H9 (cell line): ENCODE results near the gene TMEM140. TPM values are rescaled to one million over a fixed set of nuclear protein-coding genes. Genes with fewer than 3 reads are reported as not detected.

Source experiments
- DNase-seq: peaks from one replicate; pipeline ENCODE4 v3.0.0-alpha.2; 2017
- H2AFZ ChIP-seq: one replicate; pipeline ENCODE4 v1.6.1; 2013; ENCODE audit warnings: mild to moderate bottlenecking, low read length, control low read depth, moderate library complexity
- H2AK5ac ChIP-seq: 2 replicates; pipeline ENCODE4 v1.6.1; 2013; ENCODE audit warnings: low read length, control low read depth, mixed read lengths; ENCODE audit not compliant: insufficient read length
- H2BK120ac ChIP-seq: one replicate; pipeline ENCODE4 v1.6.1; 2013; ENCODE audit warnings: low read depth, mild to moderate bottlenecking, low read length, control low read depth, inconsistent platforms; ENCODE audit not compliant: poor library complexity, severe bottlenecking
- H2BK12ac ChIP-seq: 2 replicates; pipeline ENCODE4 v1.6.1; 2013; ENCODE audit warnings: low read length, control low read depth, mixed read lengths, low read depth; ENCODE audit not compliant: insufficient read length
- H2BK15ac ChIP-seq: 2 replicates; pipeline ENCODE4 v1.6.1; 2013; ENCODE audit warnings: low read depth, low read length, control low read depth
- H2BK20ac ChIP-seq: one replicate; pipeline ENCODE4 v1.6.1; 2013; ENCODE audit warnings: low read depth, mild to moderate bottlenecking, low read length, control low read depth, inconsistent platforms; ENCODE audit not compliant: poor library complexity, severe bottlenecking
- H2BK5ac ChIP-seq: 2 replicates; pipeline ENCODE4 v1.6.1; 2013; ENCODE audit warnings: low read length, control low read depth, mixed read lengths; ENCODE audit not compliant: insufficient read length
- H3K14ac ChIP-seq: 2 replicates; pipeline ENCODE4 v1.6.1; 2013; ENCODE audit warnings: low read length, control low read depth; ENCODE audit not compliant: insufficient read depth
- H3K18ac ChIP-seq: 2 replicates; pipeline ENCODE4 v1.6.1; 2013; ENCODE audit warnings: low read depth, mild to moderate bottlenecking, mixed read lengths, low read length, control low read depth; ENCODE audit not compliant: insufficient read length
- H3K23ac ChIP-seq: 2 replicates; pipeline ENCODE4 v1.6.1; 2013; ENCODE audit warnings: low read length, control low read depth, mixed read lengths, low read depth; ENCODE audit not compliant: insufficient read length
- H3K23me2 ChIP-seq: 2 replicates; pipeline ENCODE4 v1.6.1; 2013; ENCODE audit warnings: low read depth, mild to moderate bottlenecking, mixed read lengths, low read length, control low read depth; ENCODE audit not compliant: insufficient read length, poor library complexity, severe bottlenecking
- H3K27ac ChIP-seq: 2 replicates; pipeline ENCODE4 v1.5.1; 2013; ENCODE audit warnings: low read length, control low read depth, mixed read lengths, low read depth; ENCODE audit not compliant: insufficient read length
- H3K27me3 ChIP-seq: 2 replicates; pipeline ENCODE4 v1.6.1; 2013; ENCODE audit warnings: low read length, control low read depth, inconsistent platforms; ENCODE audit not compliant: insufficient read depth
- H3K4ac ChIP-seq: 2 replicates; pipeline ENCODE4 v1.6.1; 2013; ENCODE audit warnings: low read depth, mild to moderate bottlenecking, control low read depth, inconsistent platforms, low read length, moderate library complexity
- H3K4me1 ChIP-seq: 2 replicates; pipeline ENCODE4 v1.6.1; 2013; ENCODE audit warnings: low read length, control low read depth, inconsistent platforms; ENCODE audit not compliant: insufficient read depth
- H3K4me2 ChIP-seq: 2 replicates; pipeline ENCODE4 v1.6.1; 2013; ENCODE audit warnings: low read length, control low read depth, mixed read lengths; ENCODE audit not compliant: insufficient read length, insufficient read depth
- H3K56ac ChIP-seq: 2 replicates; pipeline ENCODE4 v1.6.1; 2013; ENCODE audit warnings: low read depth, mild to moderate bottlenecking, mixed read lengths, low read length, control low read depth; ENCODE audit not compliant: insufficient read length
- H3K79me1 ChIP-seq: 2 replicates; pipeline ENCODE4 v1.6.1; 2013; ENCODE audit warnings: low read depth, mild to moderate bottlenecking, moderate library complexity, low read length, control low read depth, inconsistent platforms; ENCODE audit not compliant: insufficient read depth, poor library complexity, severe bottlenecking
- H3K79me2 ChIP-seq: 2 replicates; pipeline ENCODE4 v1.6.1; 2013; ENCODE audit warnings: low read length, control low read depth, inconsistent platforms; ENCODE audit not compliant: insufficient read depth
- H3K9ac ChIP-seq: 2 replicates; pipeline ENCODE4 v1.6.1; 2013; ENCODE audit warnings: low read length, control low read depth, mixed read lengths; ENCODE audit not compliant: insufficient read length; ENCODE audit errors: extremely low read depth
- H3K9me3 ChIP-seq: one replicate; pipeline ENCODE4 v1.6.1; 2013; ENCODE audit warnings: low read depth, low read length, inconsistent platforms; ENCODE audit not compliant: control insufficient read depth
- H3T11ph ChIP-seq: one replicate; pipeline ENCODE4 v1.6.1; 2013; ENCODE audit warnings: mild to moderate bottlenecking, low read length, control low read depth, inconsistent platforms
- H4K20me1 ChIP-seq: one replicate; pipeline ENCODE4 v1.6.1; 2013; ENCODE audit not compliant: control insufficient read depth, insufficient read length, insufficient read depth
- H4K5ac ChIP-seq: 2 replicates; pipeline ENCODE4 v1.6.1; 2013; ENCODE audit warnings: low read depth, mild to moderate bottlenecking, mixed read lengths, low read length, control low read depth; ENCODE audit not compliant: insufficient read length
- H4K8ac ChIP-seq: replicated peaks from 2 replicates; pipeline ENCODE4 v1.6.1; 2013; ENCODE audit warnings: low read length, control low read depth, mixed read lengths, low read depth; ENCODE audit not compliant: insufficient read length
- H4K91ac ChIP-seq: 2 replicates; pipeline ENCODE4 v1.6.1; 2013; ENCODE audit warnings: low read depth, mild to moderate bottlenecking, moderate library complexity, mixed read lengths, low read length, control low read depth; ENCODE audit not compliant: insufficient read length
- H3K27ac Mint-ChIP-seq, 3 experiments: 2 replicates in 2 of 3; 3 replicates in 1 of 3; pipeline ENCODE4 v1.8.0; 2020 to 2021; ENCODE audit warnings: mixed read lengths in 3 of 3, mild to moderate bottlenecking in 1 of 3, moderate library complexity in 1 of 3
- H3K27me3 Mint-ChIP-seq: 2 replicates; pipeline ENCODE4 v1.8.0; 2021; ENCODE audit warnings: low read depth, mild to moderate bottlenecking, moderate library complexity, mixed read lengths
- H3K36me3 Mint-ChIP-seq, 3 experiments: 2 replicates in 2 of 3; 3 replicates in 1 of 3; pipeline ENCODE4 v1.8.0; 2020 to 2021; ENCODE audit warnings: low read depth in 3 of 3, mixed read lengths in 3 of 3; ENCODE audit not compliant: insufficient read depth in 1 of 3
- H3K4me1 Mint-ChIP-seq, 2 experiments: 2 replicates each; pipeline ENCODE4 v1.8.0; 2020; ENCODE audit warnings: mixed read lengths in 2 of 2
- H3K4me3 Mint-ChIP-seq, 2 experiments: 2 replicates in 1 of 2; 3 replicates in 1 of 2; pipeline ENCODE4 v1.8.0; 2020 to 2021; ENCODE audit warnings: mild to moderate bottlenecking in 2 of 2, mixed read lengths in 2 of 2, moderate library complexity in 1 of 2
- H3K9me3 Mint-ChIP-seq, 2 experiments: 2 replicates in 1 of 2; 3 replicates in 1 of 2; pipeline ENCODE4 v1.8.0; 2020; ENCODE audit warnings: mild to moderate bottlenecking in 2 of 2, mixed read lengths in 2 of 2, moderate library complexity in 1 of 2
- CTCF ChIP-seq: fragments of 200-600 bp; sonication (generic); conservative IDR thresholded peaks from 3 replicates; pipeline ENCODE4 v1.8.0; 2021; ENCODE audit warnings: antibody characterized with exemption, mild to moderate bottlenecking
- WGBS: extraction: QIAGEN DNeasy Blood & Tissue Kit; methylation state at CpG from one replicate; pipeline ENCODE4 v1.1.7; 2013; ENCODE audit warnings: missing lambda C conversion rate, low lambda C conversion rate, mixed read lengths; ENCODE audit not compliant: insufficient read length; ENCODE audit errors: extremely low coverage; 5-methylcytosine and 5-hydroxymethylcytosine counted together
- total RNA-seq: library from RNA; stranded (reverse); gene quantifications from 2 replicates; pipeline ENCODE4 v1.2.1, GENCODE V29; 2021

The TMEM140 gene
- total RNA-seq, 1 experiment from 2014 or later, result not detected

GRCh38 chr7:135192914-135193536 is 45.2 kb downstream of the TMEM140 start:
- no peak overlapping the region for H3T11ph ChIP-seq
- no peak overlapping the region for H2BK15ac ChIP-seq
- no peaks in the 10 kb centered on the region for H3K9me3 Mint-ChIP-seq
- no peak overlapping the region for H3K18ac ChIP-seq
- H4K8ac ChIP-seq, result no peak overlapping the region
- H2BK120ac ChIP-seq, result no peak overlapping the region
- H3K27ac Mint-ChIP-seq, result peak overlapping the region in 1 of 3 experiments; percentile 35; a peak in 1 of 7 replicates
- no peak overlapping the region for H3K4me2 ChIP-seq
- WGBS, result no CpG with 5 or more reads among the region's 11 CpGs
- H3K4me3 Mint-ChIP-seq, result no peak overlapping the region
- H3K9ac ChIP-seq, result no peak overlapping the region
- H3K36me3 Mint-ChIP-seq, result peaks cover 6 to 54% (median 31%) of the 10 kb centered on the region in 3 experiments
- H2BK12ac ChIP-seq, result no peak overlapping the region
- no peaks in the 10 kb centered on the region for H3K4me1 ChIP-seq
- no peaks in the 10 kb centered on the region for H3K79me2 ChIP-seq
- no peak overlapping the region for H2AFZ ChIP-seq
- H3K27me3 ChIP-seq, result no peaks in the 10 kb centered on the region
- H2BK20ac ChIP-seq, result no peak overlapping the region
- H3K27me3 Mint-ChIP-seq, result no peaks in the 10 kb centered on the region
- no peak overlapping the region for H3K56ac ChIP-seq
- H3K4ac ChIP-seq, result no peak overlapping the region
- TF ChIP-seq CTCF, result no peak
- H4K91ac ChIP-seq, result no peak overlapping the region
- H3K23me2 ChIP-seq, result no peaks in the 10 kb centered on the region
- H2BK5ac ChIP-seq, result no peak overlapping the region
- no peak overlapping the region for H3K27ac ChIP-seq
- no peak overlapping the region for H3K23ac ChIP-seq
- no peaks in the 10 kb centered on the region for H3K4me1 Mint-ChIP-seq
- H4K20me1 ChIP-seq, result no peaks in the 10 kb centered on the region
- no peaks in the 10 kb centered on the region for H3K9me3 ChIP-seq
- H2AK5ac ChIP-seq, result no peak overlapping the region
- no peaks in the 10 kb centered on the region for H3K79me1 ChIP-seq
- H3K14ac ChIP-seq, result no peak overlapping the region
- no peak for DNase-seq
- no peak overlapping the region for H4K5ac ChIP-seq
